ENCODE measurements around the gene TRIM16.
"Not testable (repeated sequence)": the region's sequence is repeated elsewhere in the genome, so short reads cannot be mapped to it uniquely, and the experiment has no call there.

GRCh38 chr17:15683824-15684478 is at the start of gene TRIM16:
- TF ChIP-seq CTCF (IDR thresholded peaks at IDR 0.05) = 0 out of 2 replicates have a peak, but pooled peaks have one; percentile 4
- TF ChIP-seq ZFX (IDR thresholded peaks at IDR 0.05; ENCODE audit: borderline replicate concordance) = not testable (repeated sequence)
